ENCODE measurements around the gene METAP1D. TPM values are rescaled to one million over a fixed set of nuclear protein-coding genes. Genes with fewer than 3 reads are reported as not detected.
"Not testable (repeated sequence)": the region's sequence is repeated elsewhere in the genome, so short reads cannot be mapped to it uniquely, and the experiment has no call there.

The METAP1D gene
- total RNA-seq, 4 donors from 2014 or later = 2.1 to 5.9 (median 4.3) TPM

DNA sequence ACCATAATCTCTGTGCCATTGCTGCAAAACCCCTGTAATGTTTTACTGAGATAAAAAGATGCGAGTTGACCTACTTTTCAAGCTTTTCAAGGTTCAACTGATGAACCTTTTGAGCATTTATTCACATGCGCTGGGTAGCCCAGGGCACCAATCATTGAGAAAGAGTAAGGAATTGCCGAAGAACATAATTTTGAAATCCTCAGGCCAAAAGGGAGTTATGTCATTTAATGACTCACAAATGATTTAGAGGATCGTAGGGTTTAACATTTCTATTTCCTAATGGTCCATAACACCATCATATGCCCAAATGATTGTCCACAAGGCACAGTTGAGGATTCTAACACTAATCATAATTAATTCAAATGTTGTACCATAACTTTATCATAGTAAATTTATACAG lies 65.4 kb downstream of the METAP1D start:
- DNase-seq (ENCODE audit: low spot score in 2 of 2) = no peak
- H3K4me3 ChIP-seq = no peak overlapping the region
- H3K36me3 ChIP-seq = no peaks in the 10 kb centered on the region
- no peaks in the 10 kb centered on the region for H3K27me3 ChIP-seq
- H3K9me3 ChIP-seq = no peaks in the 10 kb centered on the region
- TF ChIP-seq CTCF (IDR thresholded peaks at IDR 0.05) (no peak), POLR2AphosphoS5 (IDR thresholded peaks at IDR 0.05) (no peak), EP300 (IDR thresholded peaks at IDR 0.05) (no peak), POLR2A (IDR thresholded peaks at IDR 0.05) (no peak)
- 91% methylated on average over 4 of the region's 4 CpGs for WGBS
- H3K27ac ChIP-seq = no peak overlapping the region
- no peaks in the 10 kb centered on the region for H3K4me1 ChIP-seq

- TF ChIP-seq POLR2A (IDR thresholded peaks at IDR 0.05) (no peak), CTCF (IDR thresholded peaks at IDR 0.05) (no peak), EP300 (IDR thresholded peaks at IDR 0.05) (no peak), POLR2AphosphoS5 (IDR thresholded peaks at IDR 0.05) (no peak)
- Histone ChIP-seq H3K27me3 (no peaks in the 10 kb centered on the region), H3K9me3 (no peaks in the 10 kb centered on the region), H3K36me3 (no peaks in the 10 kb centered on the region), H3K27ac (no peak overlapping the region), H3K4me1 (no peaks in the 10 kb centered on the region), H3K4me3 (no peak overlapping the region)
- no peak for DNase-seq (ENCODE audit: low spot score in 2 of 2)
- WGBS = 95% methylated on average over 4 of the region's 4 CpGs
Observed at GRCh38 chr2:172066394-172066886, 66.7 kb downstream of the METAP1D start.

DNA sequence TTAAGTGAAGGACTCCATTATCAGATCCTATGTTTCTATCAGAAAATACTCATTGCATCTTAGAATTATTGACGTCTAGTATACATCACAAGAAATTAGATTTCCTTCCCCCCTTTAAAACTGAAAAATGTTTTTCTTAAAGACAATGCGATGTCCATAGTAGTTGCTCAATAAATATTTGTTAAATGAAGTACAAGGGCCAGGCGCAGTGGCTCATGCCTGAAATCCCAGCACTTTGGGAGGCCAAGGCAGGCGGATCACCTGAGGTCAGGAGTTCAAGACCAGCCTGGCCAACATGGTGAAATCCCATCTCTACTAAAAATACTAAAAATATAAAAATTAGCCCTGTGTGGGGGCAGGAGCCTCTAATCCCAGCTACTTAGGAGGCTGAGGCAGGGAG lies 68.2 kb downstream of the METAP1D start:
- not testable (repeated sequence) for H3K9me3 ChIP-seq; H3K27ac ChIP-seq; H3K27me3 ChIP-seq; H3K4me1 ChIP-seq; H3K36me3 ChIP-seq; H3K4me3 ChIP-seq; DNase-seq (ENCODE audit: low spot score in 2 of 2)
- 97% methylated on average over 4 of the region's 4 CpGs for WGBS

- Histone ChIP-seq H3K4me3 (no peak overlapping the region), H3K36me3 (no peaks in the 10 kb centered on the region), H3K27ac (no peak overlapping the region), H3K4me1 (no peaks in the 10 kb centered on the region), H3K9me3 (no peaks in the 10 kb centered on the region), H3K27me3 (peaks cover 7% of the 10 kb centered on the region)
- 87% methylated on average over 1 of the region's 1 CpG for WGBS
- TF ChIP-seq CTCF (IDR thresholded peaks at IDR 0.05) = no peak
- TF ChIP-seq POLR2A (IDR thresholded peaks at IDR 0.05) = no peak
- no peak for TF ChIP-seq POLR2AphosphoS5 (IDR thresholded peaks at IDR 0.05)
- no peak for TF ChIP-seq EP300 (IDR thresholded peaks at IDR 0.05)
- no peak for DNase-seq (ENCODE audit: low spot score in 2 of 2)
Observed at GRCh38 chr2:172070936-172071335, 71.2 kb downstream of the METAP1D start.

DNA sequence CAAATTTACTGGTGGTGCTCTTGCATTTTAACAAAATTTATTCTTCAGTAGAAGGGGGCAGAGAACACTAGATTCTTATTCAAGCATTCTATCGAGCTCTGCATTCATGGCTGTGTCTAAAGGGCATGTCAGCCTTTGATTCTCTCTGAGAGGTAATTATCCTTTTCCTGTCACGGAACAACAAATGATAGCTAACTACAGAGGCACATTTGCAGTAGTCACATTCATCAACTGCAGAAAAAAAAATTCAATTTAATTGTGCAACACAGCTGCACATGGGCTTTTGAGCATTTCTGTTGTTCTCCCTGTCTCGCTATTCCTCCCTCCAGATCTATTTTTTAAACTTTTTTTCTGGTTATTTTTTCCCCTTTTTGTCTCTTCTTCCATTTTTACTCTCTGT lies 72.5 kb downstream of the METAP1D start:
- no peaks in the 10 kb centered on the region for H3K9me3 ChIP-seq
- no peak for TF ChIP-seq POLR2A (IDR thresholded peaks at IDR 0.05)
- TF ChIP-seq POLR2AphosphoS5 (IDR thresholded peaks at IDR 0.05) = no peak
- no peak for TF ChIP-seq EP300 (IDR thresholded peaks at IDR 0.05)
- TF ChIP-seq CTCF (IDR thresholded peaks at IDR 0.05) = no peak
- 95% methylated on average over 3 of the region's 3 CpGs for WGBS
- no peak for DNase-seq (ENCODE audit: low spot score in 2 of 2)
- no peak overlapping the region for H3K27ac ChIP-seq
- no peaks in the 10 kb centered on the region for H3K36me3 ChIP-seq
- H3K27me3 ChIP-seq = peaks cover 7% of the 10 kb centered on the region
- no peaks in the 10 kb centered on the region for H3K4me1 ChIP-seq
- no peak overlapping the region for H3K4me3 ChIP-seq

GRCh38 chr2:172072706-172073105 lies 73.0 kb downstream of the METAP1D start:
- no peaks in the 10 kb centered on the region for H3K36me3 ChIP-seq
- WGBS = 98% methylated on average over 2 of the region's 2 CpGs
- TF ChIP-seq EP300 (IDR thresholded peaks at IDR 0.05) (no peak), POLR2AphosphoS5 (IDR thresholded peaks at IDR 0.05) (no peak), POLR2A (IDR thresholded peaks at IDR 0.05) (no peak), CTCF (IDR thresholded peaks at IDR 0.05) (no peak)
- H3K9me3 ChIP-seq = no peaks in the 10 kb centered on the region
- H3K27ac ChIP-seq = no peak overlapping the region
- no peaks in the 10 kb centered on the region for H3K4me1 ChIP-seq
- no peak for DNase-seq (ENCODE audit: low spot score in 2 of 2)
- H3K4me3 ChIP-seq = no peak overlapping the region
- peaks cover 7% of the 10 kb centered on the region for H3K27me3 ChIP-seq

Measured in suprapubic skin (tissue), 4 donors.